ENCODE data around the gene KY.

DNA sequence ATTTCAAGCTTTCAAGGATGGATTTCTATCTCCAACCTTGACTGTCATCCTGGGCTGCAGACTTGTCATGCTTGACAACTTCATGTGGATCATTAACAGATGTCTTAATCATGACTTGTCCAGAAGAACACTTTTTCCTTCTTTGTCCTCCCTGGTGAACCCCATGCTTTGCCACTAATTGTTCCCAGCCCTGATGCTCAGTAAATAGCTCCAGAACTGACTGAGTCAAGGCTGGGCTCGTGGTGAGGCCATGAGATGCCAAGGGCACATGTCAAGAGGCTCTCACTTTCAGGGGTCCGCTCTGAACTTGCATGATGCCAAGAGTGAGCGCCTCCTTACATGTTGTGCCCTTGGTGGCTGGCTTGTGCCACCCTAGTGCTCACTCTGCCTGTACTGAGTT lies 48.9 kb upstream of the KY start:
- TF ChIP-seq, protein P1, sequence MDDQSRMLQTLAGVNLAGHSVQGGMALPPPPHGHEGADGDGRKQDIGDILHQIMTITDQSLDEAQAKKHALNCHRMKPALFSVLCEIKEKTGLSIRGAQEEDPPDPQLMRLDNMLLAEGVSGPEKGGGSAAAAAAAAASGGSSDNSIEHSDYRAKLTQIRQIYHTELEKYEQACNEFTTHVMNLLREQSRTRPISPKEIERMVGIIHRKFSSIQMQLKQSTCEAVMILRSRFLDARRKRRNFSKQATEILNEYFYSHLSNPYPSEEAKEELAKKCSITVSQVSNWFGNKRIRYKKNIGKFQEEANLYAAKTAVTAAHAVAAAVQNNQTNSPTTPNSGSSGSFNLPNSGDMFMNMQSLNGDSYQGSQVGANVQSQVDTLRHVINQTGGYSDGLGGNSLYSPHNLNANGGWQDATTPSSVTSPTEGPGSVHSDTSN (IDR thresholded peaks at IDR 0.05): no peak
- TF ChIP-seq RAD21 (conservative IDR thresholded peaks at IDR 0.05 in 1 of 2, IDR thresholded peaks at IDR 0.05 in 1 of 2) (no peak), CHD4 (IDR thresholded peaks at IDR 0.05; ENCODE audit: borderline replicate concordance) (no peak), EP300 (IDR thresholded peaks at IDR 0.05) (no peak)
- TF ChIP-seq, protein P2, sequence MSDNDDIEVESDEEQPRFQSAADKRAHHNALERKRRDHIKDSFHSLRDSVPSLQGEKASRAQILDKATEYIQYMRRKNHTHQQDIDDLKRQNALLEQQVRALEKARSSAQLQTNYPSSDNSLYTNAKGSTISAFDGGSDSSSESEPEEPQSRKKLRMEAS (IDR thresholded peaks at IDR 0.05): no peak
- TF ChIP-seq, protein P3, sequence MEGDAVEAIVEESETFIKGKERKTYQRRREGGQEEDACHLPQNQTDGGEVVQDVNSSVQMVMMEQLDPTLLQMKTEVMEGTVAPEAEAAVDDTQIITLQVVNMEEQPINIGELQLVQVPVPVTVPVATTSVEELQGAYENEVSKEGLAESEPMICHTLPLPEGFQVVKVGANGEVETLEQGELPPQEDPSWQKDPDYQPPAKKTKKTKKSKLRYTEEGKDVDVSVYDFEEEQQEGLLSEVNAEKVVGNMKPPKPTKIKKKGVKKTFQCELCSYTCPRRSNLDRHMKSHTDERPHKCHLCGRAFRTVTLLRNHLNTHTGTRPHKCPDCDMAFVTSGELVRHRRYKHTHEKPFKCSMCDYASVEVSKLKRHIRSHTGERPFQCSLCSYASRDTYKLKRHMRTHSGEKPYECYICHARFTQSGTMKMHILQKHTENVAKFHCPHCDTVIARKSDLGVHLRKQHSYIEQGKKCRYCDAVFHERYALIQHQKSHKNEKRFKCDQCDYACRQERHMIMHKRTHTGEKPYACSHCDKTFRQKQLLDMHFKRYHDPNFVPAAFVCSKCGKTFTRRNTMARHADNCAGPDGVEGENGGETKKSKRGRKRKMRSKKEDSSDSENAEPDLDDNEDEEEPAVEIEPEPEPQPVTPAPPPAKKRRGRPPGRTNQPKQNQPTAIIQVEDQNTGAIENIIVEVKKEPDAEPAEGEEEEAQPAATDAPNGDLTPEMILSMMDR (IDR thresholded peaks at IDR 0.05): no peak
